Prostate gland (tissue), 2 donors: ENCODE results near the gene FOLH1.
"Not testable (repeated sequence)": the region's sequence is repeated elsewhere in the genome, so short reads cannot be mapped to it uniquely, and the experiment has no call there.

Source experiments
- CTCF ChIP-seq, 4 experiments: fragments of 200-600 bp in 2 of 4; fragments of 450-650 bp in 2 of 4; sonication (generic) in 2 of 4; IDR thresholded peaks; 1 replicate in 3 of 4; 2 replicates in 1 of 4; pipeline ENCODE4 v1.5.1; 2016 to 2019; ENCODE audit warnings: antibody characterized with exemption in 4 of 4, mild to moderate bottlenecking in 2 of 4, moderate library complexity in 2 of 4
- POLR2AphosphoS5 ChIP-seq: sonication (generic); formaldehyde crosslinking; IDR thresholded peaks from one replicate; pipeline ENCODE4 v1.6.1; 2017; ENCODE audit warnings: antibody characterized with exemption

- not testable (repeated sequence) for TF ChIP-seq POLR2AphosphoS5; CTCF (IDR thresholded peaks at IDR 0.05)
Observed at GRCh38 chr11:49190287-49190686, 18.1 kb downstream of the FOLH1 start.
